HepG2 (cell line): ENCODE measurements around the gene PIEZO1. TPM values are rescaled to one million over a fixed set of nuclear protein-coding genes. Genes with fewer than 3 reads are reported as not detected.

Source experiments
- ATF2 ChIP-seq: sonication (generic); formaldehyde crosslinking; IDR thresholded peaks from 2 replicates; pipeline ENCODE4 v1.4.0; 2020; ENCODE audit warnings: missing genetic modification reagents
- ESRRA ChIP-seq: sonication (generic); formaldehyde crosslinking; IDR thresholded peaks from 2 replicates; pipeline ENCODE4 v1.5.1; 2020; ENCODE audit warnings: mild to moderate bottlenecking, low read depth, missing genetic modification reagents
- HNF4G ChIP-seq, 2 experiments: sonication (generic) in 1 of 2; formaldehyde crosslinking in 1 of 2; IDR thresholded peaks; 2 replicates each; pipeline versions ENCODE4 v1.4.0 to v1.6.1; 2011 to 2020; ENCODE audit warnings: borderline replicate concordance in 2 of 2, low read depth in 2 of 2, mild to moderate bottlenecking in 2 of 2, low read length in 1 of 2, missing genetic modification reagents in 1 of 2, moderate library complexity in 1 of 2
- HOXA7 ChIP-seq: sonication (generic); formaldehyde crosslinking; IDR thresholded peaks from 2 replicates; pipeline ENCODE4 v1.8.1; 2022; ENCODE audit warnings: mild to moderate bottlenecking, missing genetic modification reagents, moderate library complexity
- MAFG ChIP-seq: sonication (generic); formaldehyde crosslinking; IDR thresholded peaks from 2 replicates; pipeline ENCODE4 v1.5.1; 2020; ENCODE audit warnings: mild to moderate bottlenecking, missing genetic modification reagents
- MEIS1 ChIP-seq: sonication (generic); formaldehyde crosslinking; IDR thresholded peaks from 2 replicates; pipeline ENCODE4 v1.9.0; 2021; ENCODE audit warnings: mild to moderate bottlenecking, missing genetic modification reagents, moderate library complexity, borderline replicate concordance
- MIXL1 ChIP-seq: IDR thresholded peaks from 2 replicates; pipeline ENCODE4 v1.6.1; 2016
- MTA3 ChIP-seq: sonication (generic); formaldehyde crosslinking; IDR thresholded peaks from 2 replicates; pipeline ENCODE4 v1.4.0; 2020; ENCODE audit warnings: missing genetic modification reagents
- MZF1 ChIP-seq: sonication (generic); formaldehyde crosslinking; IDR thresholded peaks from 2 replicates; pipeline ENCODE4 v1.8.1; 2023; ENCODE audit warnings: mild to moderate bottlenecking, missing genetic modification reagents, borderline replicate concordance
- PHB2 ChIP-seq: fragments of 450-650 bp; IDR thresholded peaks from 2 replicates; pipeline ENCODE4 v1.6.1; 2018; ENCODE audit not compliant: partially characterized antibody
- SP140L ChIP-seq: sonication (generic); formaldehyde crosslinking; IDR thresholded peaks from 2 replicates; pipeline ENCODE4 v1.4.0; 2020; ENCODE audit warnings: missing genetic modification reagents, borderline replicate concordance
- SP5 ChIP-seq: IDR thresholded peaks from 2 replicates; pipeline ENCODE4 v1.6.1; 2016; ENCODE audit warnings: low read depth, borderline replicate concordance
- SRSF9 ChIP-seq: fragments of 200-400 bp; formaldehyde crosslinking; IDR thresholded peaks from 2 replicates; pipeline ENCODE4 v1.6.1; 2018; ENCODE audit warnings: borderline replicate concordance, mild to moderate bottlenecking, low read depth, low read length; ENCODE audit not compliant: insufficient read depth, poor library complexity, severe bottlenecking
- SYNCRIP ChIP-seq: fragments of 200-400 bp; formaldehyde crosslinking; IDR thresholded peaks from 2 replicates; pipeline ENCODE4 v1.6.1; 2018; ENCODE audit warnings: mild to moderate bottlenecking, low read depth, low read length; ENCODE audit not compliant: insufficient read depth
- TBX2 ChIP-seq: sonication (generic); formaldehyde crosslinking; IDR thresholded peaks from 2 replicates; pipeline ENCODE4 v1.5.0; 2020; ENCODE audit warnings: missing genetic modification reagents, mild to moderate bottlenecking, borderline replicate concordance
- TRIM24 ChIP-seq: sonication (generic); formaldehyde crosslinking; IDR thresholded peaks from 2 replicates; pipeline ENCODE4 v1.8.0; 2022; ENCODE audit warnings: mild to moderate bottlenecking, missing genetic modification reagents
- ZBTB7B ChIP-seq: sonication (generic); formaldehyde crosslinking; IDR thresholded peaks from 2 replicates; pipeline ENCODE4 v1.4.0; 2020; ENCODE audit warnings: missing genetic modification reagents
- ZFP82 ChIP-seq: sonication (generic); formaldehyde crosslinking; IDR thresholded peaks from 2 replicates; pipeline ENCODE4 v1.5.1; 2020; ENCODE audit warnings: mild to moderate bottlenecking, missing genetic modification reagents, borderline replicate concordance
- ZNF121 ChIP-seq: sonication (generic); formaldehyde crosslinking; IDR thresholded peaks from 2 replicates; pipeline ENCODE4 v1.5.0; 2020; ENCODE audit warnings: mild to moderate bottlenecking, missing genetic modification reagents
- ZNF180 ChIP-seq: sonication (generic); formaldehyde crosslinking; IDR thresholded peaks from 2 replicates; pipeline ENCODE4 v1.4.0; 2020; ENCODE audit warnings: low read depth, missing genetic modification reagents, borderline replicate concordance
- ZNF282 ChIP-seq: fragments of 450-650 bp; IDR thresholded peaks from 2 replicates; pipeline ENCODE4 v1.6.1; 2018; ENCODE audit not compliant: partially characterized antibody
- ZNF354B ChIP-seq: sonication (generic); formaldehyde crosslinking; IDR thresholded peaks from 2 replicates; pipeline ENCODE4 v1.8.0; 2022; ENCODE audit warnings: mild to moderate bottlenecking, missing genetic modification reagents
- ZNF382 ChIP-seq: sonication (generic); formaldehyde crosslinking; IDR thresholded peaks from 2 replicates; pipeline ENCODE4 v1.5.0; 2020; ENCODE audit warnings: missing genetic modification reagents, mild to moderate bottlenecking, borderline replicate concordance
- ZNF547 ChIP-seq: sonication (generic); formaldehyde crosslinking; IDR thresholded peaks from 2 replicates; pipeline ENCODE4 v1.5.1; 2020; ENCODE audit warnings: mild to moderate bottlenecking, missing genetic modification reagents
- ZNF569 ChIP-seq: sonication (generic); formaldehyde crosslinking; IDR thresholded peaks from 2 replicates; pipeline ENCODE4 v1.5.0; 2020; ENCODE audit warnings: mild to moderate bottlenecking, missing genetic modification reagents, moderate library complexity, borderline replicate concordance
- ZNF629 ChIP-seq: sonication (generic); formaldehyde crosslinking; conservative IDR thresholded peaks from 2 replicates; pipeline ENCODE4 v1.5.0; 2020; ENCODE audit warnings: missing genetic modification reagents
- ZNF737 ChIP-seq: sonication (generic); formaldehyde crosslinking; IDR thresholded peaks from 2 replicates; pipeline ENCODE4 v1.5.0; 2020; ENCODE audit warnings: missing genetic modification reagents, mild to moderate bottlenecking, borderline replicate concordance
- ZNF781 ChIP-seq: sonication (generic); formaldehyde crosslinking; IDR thresholded peaks from 2 replicates; pipeline ENCODE4 v1.5.1; 2020; ENCODE audit warnings: borderline replicate concordance, mild to moderate bottlenecking, missing genetic modification reagents; ENCODE audit errors: not compliant biosample characterization
- ZNF879 ChIP-seq: sonication (generic); formaldehyde crosslinking; IDR thresholded peaks from 2 replicates; pipeline ENCODE4 v1.8.1; 2023; ENCODE audit warnings: missing genetic modification reagents
- polyA plus RNA-seq, 8 experiments: library from polyadenylated mRNA; depleted of rRNA in 3 of 8; stranded (reverse) in 7 of 8; unstranded in 1 of 8; fragments of >200 nt; fragmentation: Illumina TruSeq in 4 of 8; extraction: Trizol in 4 of 8; gene quantifications; 2 replicates each; pipeline versions ENCODE4 v1.2.1 to v1.2.3, GENCODE V29; 2011 to 2016; ENCODE audit warnings: low read depth in 4 of 8, missing spikeins in 1 of 8, mixed read lengths in 1 of 8; ENCODE audit not compliant: insufficient read depth in 1 of 8
- total RNA-seq, 5 experiments: library from RNA; depleted of rRNA; stranded (reverse); fragments of >200 nt; fragmentation: Illumina TruSeq; extraction: Trizol; gene quantifications; 2 replicates each; pipeline ENCODE4 v1.2.3, GENCODE V29; 2016; ENCODE audit warnings: low read depth in 1 of 5
- TF ChIP-seq, protein P1 (sequence below): sonication (generic); formaldehyde crosslinking; IDR thresholded peaks from 2 replicates; pipeline ENCODE4 v1.4.0; 2020; ENCODE audit warnings: mild to moderate bottlenecking, missing genetic modification reagents

The PIEZO1 gene
- total and polyA plus RNA-seq, 2 of the 13 experiments (the other 11 are each of a cell fraction or from before 2014, with no cell fraction given), result 67.9 to 85.0 TPM

GRCh38 chr16:88803264-88803987, 18.4 kb upstream of the PIEZO1 start, which contains the start of gene CDT1 (continued):
- no peak for TF ChIP-seq SRSF9
- no peak for TF ChIP-seq ZNF354B (CRISPR knock-in tag)
- TF ChIP-seq ZNF382, result no peak
- no peak for TF ChIP-seq TRIM24
- 0 out of 2 replicates have a peak, but pooled peaks have one; percentile 32 for TF ChIP-seq ESRRA (CRISPR knock-in tag)
- no peak for TF ChIP-seq MAFG (CRISPR knock-in tag)
- TF ChIP-seq TBX2 (CRISPR knock-in tag), result no peak
- no peak for TF ChIP-seq ZNF282
- TF ChIP-seq ZNF547 (CRISPR knock-in tag), result peak; percentile 70
- no peak for TF ChIP-seq HOXA7
- no peak for TF ChIP-seq PHB2
- TF ChIP-seq MIXL1, result no peak
- no peak for TF ChIP-seq HNF4G (IDR thresholded peaks at IDR 0.05; ENCODE audit: borderline replicate concordance, low read depth, low read length)
- no peak for TF ChIP-seq HNF4G (CRISPR knock-in tag; IDR thresholded peaks at IDR 0.05; ENCODE audit: borderline replicate concordance, low read depth)
- TF ChIP-seq ZNF569 (CRISPR knock-in tag), result 0 out of 2 replicates have a peak, but pooled peaks have one; percentile 51
- no peak for TF ChIP-seq ZNF737 (CRISPR knock-in tag)
- TF ChIP-seq SP140L (CRISPR knock-in tag), result no peak
- TF ChIP-seq ZFP82 (CRISPR knock-in tag), result no peak
- no peak for TF ChIP-seq ZNF180 (CRISPR knock-in tag)
- TF ChIP-seq MTA3 (CRISPR knock-in tag), result no peak
- no peak; the same call in 1 of the 2 replicates for TF ChIP-seq ZNF121
- peak; percentile 75 for TF ChIP-seq MEIS1 (CRISPR knock-in tag)
- no peak; the same call in none of the 2 replicates for TF ChIP-seq ZBTB7B (CRISPR knock-in tag)
- TF ChIP-seq SP5 (CRISPR knock-in tag), result peak; percentile 65; the same call in 1 of the 2 replicates
- TF ChIP-seq, protein P1, sequence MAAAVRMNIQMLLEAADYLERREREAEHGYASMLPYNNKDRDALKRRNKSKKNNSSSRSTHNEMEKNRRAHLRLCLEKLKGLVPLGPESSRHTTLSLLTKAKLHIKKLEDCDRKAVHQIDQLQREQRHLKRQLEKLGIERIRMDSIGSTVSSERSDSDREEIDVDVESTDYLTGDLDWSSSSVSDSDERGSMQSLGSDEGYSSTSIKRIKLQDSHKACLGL, result peak; percentile 47; the same call in 1 of the 2 replicates
- TF ChIP-seq ZNF629, result peak; percentile 48
- TF ChIP-seq ZNF879 (CRISPR knock-in tag), result no peak
- TF ChIP-seq SYNCRIP, result no peak
- TF ChIP-seq MZF1, result 0 out of 2 replicates have a peak, but pooled peaks have one; percentile 67
- TF ChIP-seq ATF2 (CRISPR knock-in tag), result peak; percentile 50; the same call in 1 of the 2 replicates
- TF ChIP-seq ZNF781 (CRISPR knock-in tag), result no peak
